IMR-90 (cell line): ENCODE measurements around the gene FAM98C. TPM values are rescaled to one million over a fixed set of nuclear protein-coding genes. Genes with fewer than 3 reads are reported as not detected.

Experiments used
- ATAC-seq: fragments of 200-7000 bp; cut with Tn5 transposase; 2 replicates; pipeline ENCODE4 v1.9.1; 2020; ENCODE audit warnings: low read depth, mild to moderate bottlenecking, moderate library complexity
- BruUV-seq: library from RNA; stranded (reverse); fragments of 400-500 nt; replicated peaks from 2 replicates; lab custom pipeline; 2021; lab: Mats Ljungman, UMichigan
- CTCF ChIA-PET: fragments of 300-600 bp; formaldehyde crosslinking; extraction: SDS; loops from one replicate; lab custom pipeline; 2021; ENCODE audit warnings: antibody characterized with exemption; lab: Yijun Ruan, JAX
- POLR2A ChIA-PET: fragments of 300-600 bp; sonication (Branson Sonifier 250); formaldehyde crosslinking; loops from one replicate; lab custom pipeline; 2022; ENCODE audit warnings: antibody characterized with exemption; ENCODE audit not compliant: unreplicated experiment; lab: Charles Lee
- DNase-seq: peaks from one replicate; pipeline ENCODE4 v3.0.0; 2013
- H2AFZ ChIP-seq: replicated peaks from 2 replicates; pipeline ENCODE3; 2013; ENCODE audit warnings: low read length, mild to moderate bottlenecking; ENCODE audit not compliant: poor library complexity
- H2AK5ac ChIP-seq: 2 replicates; pipeline ENCODE4 v1.6.1; 2013; ENCODE audit warnings: low read depth, low read length, inconsistent platforms
- H2AK9ac ChIP-seq: replicated peaks from 2 replicates; pipeline ENCODE3; 2013; ENCODE audit warnings: mild to moderate bottlenecking, low read depth, low read length, moderate library complexity; ENCODE audit not compliant: poor library complexity
- H2BK120ac ChIP-seq: 2 replicates; pipeline ENCODE4 v1.6.1; 2013; ENCODE audit warnings: low read depth, low read length, inconsistent platforms
- H2BK15ac ChIP-seq: 3 replicates; pipeline ENCODE4 v1.6.1; 2013; ENCODE audit warnings: low read depth, low read length, inconsistent platforms
- H2BK20ac ChIP-seq: 2 replicates; pipeline ENCODE4 v1.6.1; 2013; ENCODE audit warnings: low read depth, mild to moderate bottlenecking, inconsistent platforms, low read length, moderate library complexity
- H2BK5ac ChIP-seq: 2 replicates; pipeline ENCODE4 v1.6.1; 2013; ENCODE audit warnings: mild to moderate bottlenecking, low read depth, low read length, inconsistent platforms; ENCODE audit not compliant: poor library complexity, severe bottlenecking
- H3K14ac ChIP-seq: replicated peaks from 2 replicates; pipeline ENCODE4 v1.6.1; 2013; ENCODE audit warnings: low read depth, low read length, inconsistent platforms
- H3K18ac ChIP-seq: 2 replicates; pipeline ENCODE4 v1.6.1; 2013; ENCODE audit warnings: low read depth, low read length, control low read depth
- H3K23ac ChIP-seq: 2 replicates; pipeline ENCODE4 v1.6.1; 2013; ENCODE audit warnings: low read depth, low read length, inconsistent platforms
- H3K27ac ChIP-seq: 2 replicates; pipeline ENCODE4 v1.5.1; 2013; ENCODE audit warnings: mild to moderate bottlenecking, control low read depth, low read length; ENCODE audit not compliant: insufficient read depth
- H3K27me3 ChIP-seq: 2 replicates; pipeline ENCODE4 v1.6.1; 2013; ENCODE audit warnings: low read length; ENCODE audit not compliant: control insufficient read depth, insufficient read depth
- H3K36me3 ChIP-seq: 2 replicates; pipeline ENCODE4 v1.6.1; 2013; ENCODE audit warnings: low read length, mixed read lengths; ENCODE audit not compliant: control insufficient read depth, insufficient read depth
- H3K4ac ChIP-seq: 2 replicates; pipeline ENCODE4 v1.6.1; 2013; ENCODE audit warnings: low read depth, low read length, inconsistent platforms
- H3K4me1 ChIP-seq: 2 replicates; pipeline ENCODE4 v1.6.1; 2013; ENCODE audit warnings: low read length, mixed read lengths; ENCODE audit not compliant: control insufficient read depth, insufficient read depth
- H3K4me2 ChIP-seq: 2 replicates; pipeline ENCODE4 v1.6.1; 2013; ENCODE audit warnings: low read depth, mild to moderate bottlenecking, control low read depth, low read length, moderate library complexity
- H3K4me3 ChIP-seq: 2 replicates; pipeline ENCODE4 v1.5.1; 2013; ENCODE audit warnings: low read depth, mild to moderate bottlenecking, control low read depth, low read length, moderate library complexity; ENCODE audit not compliant: insufficient read depth
- H3K56ac ChIP-seq: 2 replicates; pipeline ENCODE4 v1.6.1; 2013; ENCODE audit warnings: low read length, inconsistent platforms; ENCODE audit not compliant: insufficient read depth; ENCODE audit errors: extremely low read depth
- H3K79me1 ChIP-seq, 2 experiments: 2 replicates each; pipeline ENCODE4 v1.6.1; 2013; ENCODE audit warnings: low read length in 2 of 2, inconsistent platforms in 1 of 2, low read depth in 1 of 2
- H3K9ac ChIP-seq: 2 replicates; pipeline ENCODE4 v1.6.1; 2013; ENCODE audit warnings: low read depth, low read length, control low read depth
- H3K9me1 ChIP-seq: 2 replicates; pipeline ENCODE4 v1.6.1; 2013; ENCODE audit warnings: low read length, inconsistent platforms; ENCODE audit not compliant: insufficient read depth
- H3K9me3 ChIP-seq: 2 replicates; pipeline ENCODE4 v1.6.1; 2013; ENCODE audit warnings: low read length; ENCODE audit not compliant: control insufficient read depth, insufficient read depth
- H4K20me1 ChIP-seq: 2 replicates; pipeline ENCODE4 v1.6.1; 2013; ENCODE audit warnings: low read length, inconsistent platforms; ENCODE audit not compliant: insufficient read depth
- H4K5ac ChIP-seq: 2 replicates; pipeline ENCODE4 v1.6.1; 2013; ENCODE audit warnings: mild to moderate bottlenecking, low read depth, low read length, control low read depth
- H4K8ac ChIP-seq, 2 experiments: 2 replicates each; pipeline ENCODE4 v1.6.1; 2013; ENCODE audit warnings: low read depth in 2 of 2, low read length in 2 of 2, control low read depth in 1 of 2, inconsistent platforms in 1 of 2
- H4K91ac ChIP-seq: 2 replicates; pipeline ENCODE4 v1.6.1; 2013; ENCODE audit warnings: low read depth, low read length, inconsistent platforms; ENCODE audit not compliant: insufficient read depth
- whole genome bisulfite sequencing, 2 experiments: methylation state at CpG; one replicate each; pipeline versions ENCODE4 v1.1.5 to v1.1.7; 2013; ENCODE audit warnings: missing lambda C conversion rate in 2 of 2; ENCODE audit not compliant: insufficient read length in 1 of 2; ENCODE audit errors: extremely low coverage in 2 of 2; 5-methylcytosine and 5-hydroxymethylcytosine counted together
- dilution Hi-C: fragments of 300-500 bp; cut with HindIII; formaldehyde crosslinking; loops from one replicate; pipeline ENCODE4 v1.14.3; 2018; ENCODE audit warnings: low sequenced_read_pairs; ENCODE audit not compliant: unreplicated experiment
- in situ Hi-C: fragments of 300-500 bp; cut with MboI; formaldehyde crosslinking; loops from 3 replicates; pipeline ENCODE4 v1.14.3; 2019; ENCODE audit warnings: low sequenced_read_pairs, inconsistent platforms, mixed read lengths
- intact Hi-C: fragments of 100-400 bp; cut with micrococcal nuclease; formaldehyde crosslinking; loops from 2 replicates; pipeline ENCODE4 v1.10.0; 2022
- polyA plus RNA-seq, 3 experiments: library from polyadenylated mRNA; depleted of rRNA; stranded (reverse); fragments of >200 nt; gene quantifications; 2 replicates each; pipeline ENCODE4 v1.2.3, GENCODE V29; 2012; ENCODE audit warnings: low replicate concordance in 1 of 3
- total RNA-seq: library from RNA; depleted of rRNA; stranded (reverse); fragments of >200 nt; gene quantifications from 2 replicates; pipeline ENCODE4 v1.2.3, GENCODE V29; 2012
- TF ChIP-seq, protein P1 (sequence below): fragments of 150-350 bp; IDR thresholded peaks from 2 replicates; pipeline ENCODE4 v1.6.1; 2017; ENCODE audit warnings: mild to moderate bottlenecking, antibody characterized with exemption, low read length, low read depth

FAM98C gene
- total and polyA plus RNA-seq, 2 of the 4 experiments (the other 2 are of a cell fraction): 3.6 to 17.9 TPM

DNA sequence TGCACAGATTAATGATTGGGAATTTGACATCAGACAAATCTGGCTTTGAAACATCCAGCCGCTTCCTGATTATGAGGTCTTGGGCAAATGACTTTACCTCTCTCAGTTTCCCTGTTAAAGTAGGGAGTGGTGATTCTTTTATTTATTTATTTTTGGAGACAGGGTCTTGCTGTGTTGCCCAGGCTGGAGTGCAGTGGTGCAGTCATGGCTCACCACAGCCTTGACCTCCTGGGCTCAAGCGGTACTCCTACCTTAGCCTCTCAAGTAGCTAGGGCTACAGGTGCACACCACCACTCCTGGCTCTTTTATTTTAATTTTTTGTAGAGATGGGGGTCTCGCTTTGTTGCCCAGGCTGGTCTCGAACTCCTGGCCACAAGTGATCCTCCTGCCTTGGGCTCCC is 25.8 kb upstream of the FAM98C start:
- Histone ChIP-seq H4K8ac (no peak overlapping the region), H2BK5ac (no peak overlapping the region), H3K14ac (no peak overlapping the region), H3K27ac (no peak overlapping the region), H3K36me3 (peaks cover 39% of the 10 kb centered on the region), H3K4ac (no peak overlapping the region), H3K18ac (no peak overlapping the region), H3K9ac (no peak overlapping the region), H3K56ac (no peak overlapping the region), H3K27me3 (no peaks in the 10 kb centered on the region), H2BK15ac (no peak overlapping the region), H3K79me1 (peaks cover 24 to 68% of the 10 kb centered on the region in 2 experiments; a peak in 3 of 4 replicates), H3K9me1 (peaks cover 24% of the 10 kb centered on the region), H3K4me2 (no peak overlapping the region), H3K4me3 (no peak overlapping the region), H2AK5ac (no peak overlapping the region), H2BK120ac (no peak overlapping the region), H2AFZ (no peak overlapping the region), H4K20me1 (peaks cover 56% of the 10 kb centered on the region), H2BK20ac (no peak overlapping the region), H4K5ac (no peak overlapping the region), H3K23ac (no peak overlapping the region), H3K9me3 (no peaks in the 10 kb centered on the region), H2AK9ac (no peak overlapping the region), H4K91ac (no peak overlapping the region), H3K4me1 (peaks cover 12% of the 10 kb centered on the region)
- in situ Hi-C loops: no loop called here
- no CpG with 5 or more reads among the region's 4 CpGs for WGBS, 2 experiments
- TF ChIP-seq, protein P1, sequence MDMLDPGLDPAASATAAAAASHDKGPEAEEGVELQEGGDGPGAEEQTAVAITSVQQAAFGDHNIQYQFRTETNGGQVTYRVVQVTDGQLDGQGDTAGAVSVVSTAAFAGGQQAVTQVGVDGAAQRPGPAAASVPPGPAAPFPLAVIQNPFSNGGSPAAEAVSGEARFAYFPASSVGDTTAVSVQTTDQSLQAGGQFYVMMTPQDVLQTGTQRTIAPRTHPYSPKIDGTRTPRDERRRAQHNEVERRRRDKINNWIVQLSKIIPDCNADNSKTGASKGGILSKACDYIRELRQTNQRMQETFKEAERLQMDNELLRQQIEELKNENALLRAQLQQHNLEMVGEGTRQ: no peak
- CTCF ChIA-PET: no interaction called here
- intact Hi-C loops: no loop called here
- dilution Hi-C loops: no loop called here
- POLR2A ChIA-PET: no interaction called here
- no peak for DNase-seq
- ATAC-seq: no peak
- no TSS peak for BruUV-seq
